GM21360 (cell line): Measurements from ENCODE around the gene DUXA.

Experiments used
- ATAC-seq: cut with Tn5 transposase; IDR thresholded peaks from one replicate; pipeline ENCODE4 v1.9.1; 2021; ENCODE audit warnings: mild to moderate bottlenecking, moderate library complexity; ENCODE audit not compliant: unreplicated experiment

Gene DUXA

GRCh38 chr19:57106722-57107235 lies 60.5 kb downstream of the DUXA start:
- no peak for ATAC-seq

DNA sequence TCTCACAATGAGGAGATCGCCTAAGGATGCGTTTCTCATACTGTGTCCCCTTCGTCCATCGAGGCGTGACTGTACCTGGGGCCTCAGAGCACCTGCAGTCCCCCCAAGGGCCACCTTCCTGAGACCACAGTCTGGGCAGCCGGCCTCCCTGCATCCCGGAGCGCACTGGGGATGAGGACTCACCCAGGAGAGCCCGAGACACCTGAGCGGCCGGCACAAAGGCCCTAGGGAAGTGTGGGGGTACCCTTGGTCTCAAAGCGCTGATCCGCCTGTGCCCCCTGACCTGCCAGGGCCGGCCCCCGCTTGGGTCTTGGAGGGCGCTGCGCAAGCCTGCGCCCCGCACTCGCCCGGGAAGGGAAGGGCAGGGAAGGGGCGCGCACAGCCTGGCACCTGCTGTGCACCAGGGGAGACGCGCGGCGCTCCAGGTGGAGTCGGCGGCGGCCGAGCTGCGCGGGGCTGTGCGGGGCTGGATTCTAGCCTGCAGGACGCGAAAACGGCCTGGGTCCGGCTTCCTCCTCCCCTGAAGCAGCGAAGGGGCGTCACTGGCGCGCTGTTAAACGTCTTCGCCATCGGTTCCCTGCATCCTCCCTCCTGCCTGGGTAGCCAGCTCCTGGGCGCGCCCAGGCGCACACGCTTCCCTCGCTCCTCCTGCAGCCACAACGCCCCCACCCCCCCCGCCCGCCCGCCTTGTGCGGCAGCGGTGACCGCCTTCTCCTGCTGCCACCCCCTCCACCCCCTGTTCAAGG lies 61.1 kb downstream of the DUXA start:
- ATAC-seq: no peak
